ENCODE results near the gene KIF18A.
"Not testable (repeated sequence)": the region's sequence is repeated elsewhere in the genome, so short reads cannot be mapped to it uniquely, and the experiment has no call there.

KIF18A gene

DNA sequence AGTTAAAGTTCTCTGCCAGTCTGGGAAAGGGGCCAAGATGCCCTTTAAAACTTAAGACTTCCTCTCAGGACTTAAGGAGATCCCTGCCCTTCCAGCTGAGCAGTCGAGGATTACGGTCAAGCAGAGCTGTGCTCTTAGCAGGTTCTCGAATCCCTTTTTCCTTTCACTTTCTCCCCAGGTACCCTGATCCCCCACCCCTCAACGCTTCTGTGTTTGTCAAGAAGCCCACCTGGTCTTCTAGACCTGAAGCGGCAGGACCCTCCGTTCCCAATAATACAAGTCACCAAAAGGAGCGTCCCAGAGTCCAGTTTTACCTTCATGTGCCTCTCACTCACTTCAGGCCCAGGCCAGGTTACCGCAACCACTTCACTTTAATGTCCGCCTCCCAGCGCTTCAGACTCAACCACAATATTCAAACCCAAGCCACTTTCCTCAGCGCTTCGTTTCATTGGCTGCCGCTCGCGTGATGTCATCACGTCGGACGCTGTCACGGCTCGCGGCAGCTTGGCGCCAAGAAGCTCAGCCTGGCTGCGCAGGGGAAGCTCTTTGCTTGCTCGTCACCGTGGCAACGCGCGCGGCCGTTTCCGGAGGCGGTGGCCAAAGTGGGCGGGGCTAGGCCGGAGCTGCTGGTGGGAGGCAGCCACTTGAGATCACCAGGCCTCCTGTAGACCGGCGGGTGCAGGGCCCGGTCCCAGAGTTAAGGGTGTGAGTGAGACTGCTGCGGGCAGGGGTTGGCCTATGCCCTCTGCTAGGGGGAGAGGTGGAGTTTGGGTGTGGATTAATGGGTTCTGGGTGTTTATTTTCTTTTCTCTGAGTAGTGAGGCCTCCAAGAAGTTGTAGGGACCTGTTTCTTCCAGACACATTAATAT is at the start of gene KIF18A, which contains the start of gene METTL15:
KIF18A (minus strand) TSS at position 407 of the 869 bp plus-strand sequence. CDS start 10,209 bp downstream, outside the sequence.
METTL15 (plus strand) TSS at position 639 of the 869 bp plus-strand sequence. CDS start 4,947 bp downstream, outside the sequence.
- peak; percentile 99 for DNase-seq

DNA sequence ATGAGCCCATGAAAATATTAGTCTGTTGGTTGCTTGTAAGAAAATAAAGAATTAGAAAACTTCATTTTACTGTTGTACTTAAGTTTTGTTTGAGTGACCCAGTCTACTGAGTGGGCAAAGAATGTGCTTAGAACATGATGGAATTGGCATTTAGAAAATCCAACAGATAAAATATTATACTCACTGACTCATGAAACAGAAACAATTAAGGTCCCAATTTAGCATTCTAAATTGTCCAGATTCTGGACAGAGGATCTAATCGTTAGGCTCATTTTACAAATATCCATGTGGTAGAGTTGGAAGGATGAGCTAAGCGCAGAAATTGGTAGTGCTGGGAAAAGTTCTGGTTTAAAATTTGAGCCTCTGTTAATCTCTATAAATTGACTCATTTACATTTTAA is 45.6 kb upstream of the KIF18A start:
- no peak for DNase-seq

DNA sequence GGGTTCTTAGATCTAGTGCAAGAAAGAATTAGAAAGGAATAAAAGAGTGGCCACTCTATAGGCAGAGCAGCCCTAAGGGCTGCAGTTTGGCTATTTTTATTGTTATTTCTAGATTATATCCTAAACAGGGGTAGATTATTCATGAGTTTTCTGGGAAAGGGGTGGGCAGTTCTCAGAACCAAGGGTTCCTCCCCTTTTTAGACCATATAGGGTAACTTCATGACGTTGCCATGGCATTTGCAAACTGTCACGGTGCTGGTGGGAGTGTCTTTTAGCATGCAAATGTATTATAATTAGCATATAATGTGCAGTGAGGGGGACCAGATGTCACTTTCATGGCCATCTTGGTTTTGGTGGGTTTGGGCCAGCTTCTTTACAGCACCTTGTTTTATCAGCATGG is 44.8 kb upstream of the KIF18A start:
- DNase-seq: no peak

DNA sequence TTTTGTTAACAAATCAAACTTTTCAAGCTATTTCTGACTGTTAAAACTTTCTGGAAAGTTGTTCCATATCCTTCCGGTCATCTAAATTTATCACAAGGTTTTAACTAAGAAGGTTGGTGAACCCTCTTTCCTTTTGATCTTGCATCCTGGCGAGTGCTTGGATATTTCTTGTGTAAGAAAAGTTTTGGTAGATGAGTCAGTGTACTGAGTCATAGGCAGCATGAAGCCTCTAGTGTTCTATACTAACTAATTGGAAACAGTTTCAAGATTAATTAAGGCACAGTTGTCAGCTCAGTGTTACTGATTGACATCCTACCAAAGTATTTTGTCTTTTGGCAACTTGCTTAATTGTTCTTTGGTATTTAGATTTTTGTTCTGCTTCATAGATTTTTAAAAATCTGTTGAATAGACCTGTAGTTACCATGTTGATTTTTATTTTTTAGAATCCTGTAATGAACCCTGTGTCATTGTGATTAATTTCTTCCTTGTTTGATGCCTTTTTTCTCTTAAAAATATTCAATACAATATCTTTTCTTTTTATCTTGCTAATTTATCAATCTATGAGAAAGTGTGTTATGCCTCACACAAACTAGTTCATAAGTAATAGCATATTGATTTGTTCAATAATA is 38.3 kb upstream of the KIF18A start:
- DNase-seq: no peak

DNA sequence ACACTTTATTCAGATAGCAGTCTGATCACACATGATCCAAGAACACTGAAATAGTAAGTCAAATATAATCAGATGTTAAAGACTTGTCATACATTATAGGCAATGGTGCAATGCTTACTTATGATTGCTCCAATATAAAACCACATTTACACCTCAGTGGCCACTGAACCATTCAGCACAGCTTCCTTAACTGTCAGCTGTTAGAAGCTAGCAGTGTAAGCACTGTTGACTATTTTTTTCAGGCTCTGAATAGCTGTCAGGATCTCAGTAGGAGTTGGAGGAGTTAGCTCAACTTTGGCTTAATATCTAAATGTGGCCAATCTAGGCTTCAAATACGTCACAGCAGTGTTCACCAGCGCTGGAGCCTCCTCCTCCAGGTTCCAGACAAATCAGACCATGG is 36.9 kb upstream of the KIF18A start:
- DNase-seq: no peak

DNA sequence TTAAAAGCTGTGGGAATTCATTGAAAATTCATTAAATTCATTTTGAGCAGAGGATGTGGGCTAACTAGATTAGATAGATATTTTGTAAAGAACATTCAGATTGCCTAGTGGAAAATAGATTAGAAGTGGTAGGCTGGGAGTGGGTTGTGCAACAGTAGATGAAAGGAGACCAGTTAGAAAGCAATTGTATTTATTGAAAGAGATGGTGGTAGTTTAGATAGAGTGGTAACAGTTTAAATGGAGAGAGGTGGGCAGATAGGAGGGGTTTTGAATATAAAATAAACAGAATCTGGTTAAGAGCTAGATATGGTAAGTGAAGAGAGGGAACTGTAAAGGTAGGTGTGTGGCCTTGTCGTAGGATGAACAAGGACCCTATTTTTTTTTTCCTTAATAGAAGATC is 34.8 kb upstream of the KIF18A start:
- DNase-seq: no peak

DNA sequence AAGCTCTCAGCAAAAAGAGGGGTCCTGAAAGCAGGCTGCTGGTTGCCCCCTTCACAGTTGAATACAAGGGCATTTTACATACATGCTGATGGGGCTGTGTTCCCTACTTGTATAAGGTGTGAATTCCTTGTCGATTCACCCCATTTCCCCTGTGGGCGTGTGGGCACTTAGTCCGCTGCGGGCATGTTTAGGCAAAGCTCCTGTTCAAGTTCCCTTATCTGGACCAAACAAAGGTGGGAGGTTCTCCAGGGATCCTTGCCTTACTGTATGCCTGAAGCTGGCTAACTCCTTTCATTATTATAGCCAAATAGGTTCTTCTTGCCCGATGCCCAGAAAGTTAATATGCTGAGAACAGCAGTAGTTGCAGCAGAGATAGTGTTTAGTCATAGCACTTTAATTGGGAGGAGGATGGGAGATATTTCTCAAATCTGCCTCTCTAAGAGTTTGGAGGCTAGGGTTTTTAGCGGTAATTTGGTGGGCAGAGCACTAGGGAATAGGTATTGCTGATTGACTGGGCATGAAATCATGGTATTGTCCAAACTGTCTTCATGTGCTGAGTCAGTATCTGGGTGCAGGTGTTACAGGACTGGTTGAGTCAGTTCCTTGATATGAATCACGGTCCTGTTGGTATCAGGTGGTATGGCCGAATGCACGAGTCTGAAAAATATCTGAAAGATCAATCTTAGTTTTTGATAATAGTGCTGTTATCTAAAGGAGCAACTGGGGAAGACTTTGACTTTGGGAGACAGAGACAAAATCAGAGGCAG is 32.9 kb upstream of the KIF18A start:
- DNase-seq: no peak

DNA sequence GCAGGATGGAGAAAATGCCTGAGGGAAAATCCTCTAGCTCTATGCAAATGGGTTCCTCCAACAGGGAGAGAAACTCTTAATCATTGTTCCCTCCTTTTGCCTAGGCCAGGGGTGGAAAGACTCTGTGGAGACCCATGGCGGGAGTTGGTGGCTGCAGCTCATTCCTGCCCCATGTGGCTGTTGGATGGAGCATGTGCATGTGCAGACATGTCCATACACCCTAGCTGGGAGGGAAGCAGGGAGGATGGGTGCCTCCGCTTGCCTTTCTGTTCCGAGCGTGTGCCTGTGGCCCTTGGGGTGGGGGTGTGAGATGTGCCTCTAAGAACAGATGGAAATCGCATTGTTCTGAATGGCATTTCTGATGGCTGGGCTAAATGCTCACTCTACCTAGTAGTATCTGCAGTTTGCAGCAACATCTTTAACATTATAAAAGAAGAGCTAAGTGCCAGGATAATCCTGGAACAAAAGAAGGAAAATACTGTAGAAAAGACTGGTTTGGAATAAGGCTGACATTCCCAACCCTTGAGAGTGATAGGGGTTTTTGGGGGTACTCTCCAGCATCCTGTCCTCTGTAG is 32.0 kb upstream of the KIF18A start:
- DNase-seq: no peak

DNA sequence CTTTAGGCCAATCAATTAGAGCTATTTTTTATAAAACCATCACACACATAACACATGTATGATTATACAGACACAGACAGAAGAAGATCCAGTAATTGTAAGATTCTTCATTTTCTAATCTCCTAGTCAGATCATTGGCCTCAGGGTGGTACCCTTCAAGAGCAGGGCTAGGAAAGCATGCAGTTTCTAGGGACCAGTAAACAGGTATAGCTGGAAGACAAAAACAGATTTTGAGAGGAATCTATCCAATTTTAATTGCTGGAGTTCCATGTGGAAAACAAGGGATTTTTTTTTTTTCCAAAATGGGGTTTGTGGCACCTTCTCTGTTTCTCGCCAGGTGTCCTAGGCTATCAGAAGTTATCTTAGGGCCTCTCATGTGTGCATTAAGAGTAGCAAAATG is 29.9 kb upstream of the KIF18A start:
- DNase-seq: no peak

DNA sequence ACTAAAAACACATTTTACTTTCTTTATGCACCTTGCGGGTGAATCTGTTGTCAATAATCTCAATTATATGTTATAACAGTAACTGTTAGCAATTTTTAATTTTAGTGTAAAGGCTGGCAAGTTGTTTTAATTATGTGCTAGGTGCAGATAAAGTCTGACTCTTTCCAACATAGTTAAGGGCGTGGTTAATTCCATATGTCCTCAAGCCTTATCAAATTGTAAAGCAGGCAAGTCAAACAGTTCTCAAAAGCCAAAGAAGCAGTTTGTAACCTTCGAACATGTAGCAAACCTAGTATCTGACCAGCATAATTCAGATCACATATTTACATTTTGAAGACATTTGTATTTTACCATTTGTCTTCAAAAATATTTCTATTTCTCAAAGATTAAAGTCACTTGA is 29.4 kb upstream of the KIF18A start:
- no peak for DNase-seq

DNA sequence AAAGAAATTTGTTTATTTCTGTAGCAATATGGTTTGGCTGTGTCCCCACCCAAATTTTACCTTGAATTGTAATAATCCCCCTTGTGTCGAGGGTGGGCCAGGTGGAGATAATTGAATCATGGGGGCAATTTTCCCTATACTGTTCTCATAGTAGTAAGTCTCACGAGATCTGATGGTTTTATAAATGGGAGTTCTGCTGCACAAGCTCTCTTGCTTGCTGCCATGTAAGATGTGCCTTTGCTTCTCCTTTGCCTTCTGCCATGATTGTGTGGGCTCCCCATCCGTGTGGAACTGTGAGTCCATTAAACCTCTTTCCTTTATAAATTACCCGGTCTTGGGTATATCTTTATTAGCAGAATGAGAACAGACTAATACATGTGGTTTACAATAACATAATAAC is 28.2 kb upstream of the KIF18A start:
- DNase-seq: not testable (repeated sequence)

DNA sequence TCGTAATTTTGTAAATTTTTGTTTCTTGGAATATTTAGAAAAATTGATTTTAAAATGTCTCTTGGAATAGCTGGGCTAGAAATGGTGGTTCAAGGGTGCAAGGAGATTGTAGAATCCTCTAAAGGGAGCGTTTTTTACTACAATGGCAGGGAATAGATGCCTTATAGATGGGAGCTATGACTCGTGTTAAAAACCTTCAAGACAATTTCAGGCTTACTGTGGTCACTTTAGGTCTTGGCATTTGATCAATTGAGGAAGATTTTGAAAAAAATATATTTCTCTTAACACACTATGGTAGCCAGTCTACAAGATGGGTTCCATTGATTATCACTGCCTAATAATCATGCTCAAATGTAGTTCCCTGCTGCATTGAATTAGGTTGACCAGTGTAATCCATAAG is 25.2 kb upstream of the KIF18A start:
- no peak for DNase-seq

DNA sequence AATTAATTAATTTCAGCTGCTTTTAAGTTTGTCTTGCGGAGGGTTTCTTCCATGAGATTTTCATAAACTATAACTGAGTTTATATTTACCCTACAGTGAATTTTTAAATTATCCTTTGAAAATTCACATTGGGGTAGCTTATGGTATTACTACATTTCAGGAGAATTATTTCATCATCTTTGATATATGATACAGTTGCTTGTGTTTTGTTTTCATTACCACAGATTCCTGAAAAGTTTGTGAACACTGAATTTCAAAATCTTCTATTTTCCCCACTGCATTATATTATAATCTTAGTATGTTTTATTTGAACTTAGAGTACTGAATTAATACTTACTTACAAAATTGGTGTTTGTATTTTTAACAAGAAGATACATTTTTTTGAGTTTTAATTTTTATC is 24.6 kb upstream of the KIF18A start:
- no peak for DNase-seq

DNA sequence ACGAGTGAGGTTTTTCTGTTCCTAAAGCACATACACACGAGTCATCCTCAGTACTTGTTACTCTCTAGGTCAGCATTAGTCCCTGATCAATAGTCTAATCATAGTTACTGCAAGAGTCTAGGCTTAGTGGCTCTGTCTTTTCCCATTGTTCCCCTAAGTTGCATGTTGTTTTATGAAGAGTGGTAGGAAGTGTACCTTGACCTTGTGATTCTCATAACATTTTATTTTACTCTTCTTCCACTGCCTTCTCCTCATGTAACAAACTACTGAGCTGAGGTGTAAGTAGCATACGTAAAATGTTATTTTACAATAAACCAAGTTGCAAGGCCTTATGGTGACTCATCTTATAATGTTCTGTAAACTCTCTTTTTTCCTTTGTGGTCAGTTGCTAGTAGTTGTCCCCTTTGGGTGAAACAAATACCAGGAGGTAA is 15.2 kb upstream of the KIF18A start:
- no peak for DNase-seq

DNA sequence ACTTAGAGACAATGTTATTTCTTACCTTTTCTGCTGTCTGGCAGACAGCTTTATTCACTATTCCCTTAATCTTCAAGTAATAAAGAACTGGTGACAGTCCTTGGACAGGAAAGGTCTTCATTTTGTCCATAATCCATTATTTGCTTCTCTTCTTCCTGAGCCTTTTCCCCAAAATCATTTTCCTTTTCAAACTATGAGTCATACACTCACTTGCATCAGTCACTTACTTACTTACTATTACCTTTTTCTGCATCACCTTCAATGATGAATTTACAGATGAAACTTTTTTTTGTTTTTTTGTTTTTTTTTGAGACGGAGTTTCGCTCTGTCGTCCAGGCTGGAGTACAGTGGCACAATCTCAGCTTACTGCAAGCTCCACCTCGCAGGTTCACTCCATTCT is 9.8 kb upstream of the KIF18A start:
- DNase-seq: no peak

DNA sequence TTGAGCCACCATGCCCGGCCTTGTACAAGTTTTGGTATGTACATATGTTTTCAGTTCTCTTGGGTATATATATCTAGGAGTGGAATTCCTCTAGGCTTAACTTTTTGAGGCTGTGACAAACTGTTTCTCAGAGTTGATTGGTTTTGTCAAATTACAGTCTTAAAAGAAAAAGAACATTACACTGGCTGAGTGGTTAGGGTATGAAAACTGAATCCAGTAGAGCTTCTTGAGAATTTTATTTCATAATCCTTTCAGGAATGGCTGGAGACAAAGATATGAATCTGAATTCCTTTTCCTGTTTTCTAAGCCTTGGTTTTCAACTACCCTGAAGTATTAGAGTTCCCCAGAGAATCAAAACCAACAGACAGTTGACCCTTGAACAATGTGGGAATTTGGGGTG is 6.8 kb upstream of the KIF18A start:
- no peak for DNase-seq

DNA sequence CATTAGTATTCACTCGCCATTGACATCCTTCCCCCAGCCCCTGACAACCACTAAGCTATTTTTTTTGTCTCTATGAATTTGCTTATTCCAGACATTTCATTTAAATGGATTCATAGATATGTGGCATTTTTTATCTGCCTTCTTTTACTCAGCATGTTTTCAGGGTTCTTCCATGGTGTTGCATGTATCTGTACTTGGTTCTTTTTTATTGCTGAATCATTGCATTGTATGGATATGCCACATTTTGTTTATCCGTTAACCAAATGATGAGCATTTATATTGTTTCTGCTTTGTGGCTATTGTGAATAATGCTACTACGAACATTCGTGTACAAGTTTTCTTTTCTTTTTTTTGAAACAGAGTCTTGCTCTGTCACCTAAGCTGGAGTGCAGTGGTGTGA is 6.2 kb upstream of the KIF18A start:
- no peak for DNase-seq

DNA sequence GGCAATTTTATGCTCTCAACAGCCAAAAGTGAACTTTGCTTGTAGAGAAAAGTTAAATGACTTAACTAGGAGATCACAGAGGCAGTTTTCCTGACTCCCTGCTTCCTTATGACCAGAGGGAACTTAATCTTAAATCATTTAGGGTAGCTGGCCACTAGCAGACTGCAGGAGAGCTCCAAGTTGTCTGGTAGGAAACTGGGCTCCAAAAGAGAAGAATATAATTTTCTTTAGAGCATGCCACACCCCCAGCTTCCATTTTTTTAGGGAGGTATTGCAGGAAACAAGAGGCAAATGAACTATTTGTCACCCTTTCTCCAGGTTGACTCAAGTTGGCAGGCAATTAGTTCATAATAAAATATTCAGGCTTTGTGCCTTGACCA is 2.9 kb upstream of the KIF18A start:
- DNase-seq: no peak

DNA sequence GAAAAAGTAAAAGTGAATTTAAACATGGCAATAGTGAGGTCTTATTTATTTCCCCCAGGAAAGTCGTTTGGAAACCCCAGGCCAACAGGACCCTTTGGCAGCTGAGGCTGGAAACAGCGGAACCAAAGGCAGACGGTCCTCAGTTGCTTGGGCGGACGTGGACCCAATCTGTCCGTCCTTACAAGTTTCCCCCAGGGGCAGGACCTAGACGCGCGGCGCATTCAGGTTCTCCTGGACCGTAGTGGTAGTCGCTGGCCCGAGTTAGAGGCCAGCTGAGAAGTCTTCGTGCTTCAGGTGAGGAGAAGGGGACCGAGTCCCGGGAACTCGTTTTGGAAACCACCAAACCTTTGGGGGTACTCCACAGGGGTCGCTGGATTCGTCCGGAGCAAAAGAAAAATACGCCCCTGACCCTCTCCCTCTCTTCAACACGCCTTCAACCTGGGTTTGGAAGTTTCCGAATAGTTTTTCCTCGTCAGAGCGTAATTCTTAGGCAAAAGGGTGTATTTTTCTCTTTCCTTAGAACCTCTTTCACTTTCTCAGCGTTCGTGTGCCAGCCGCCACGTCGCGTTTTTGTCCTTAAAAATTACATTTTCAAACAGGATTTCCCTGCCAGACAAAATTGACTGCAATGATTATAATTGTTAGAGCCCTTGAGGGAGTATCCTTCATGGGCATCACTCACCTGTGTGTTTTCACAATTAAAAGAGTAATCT is 2.3 kb upstream of the KIF18A start:
- DNase-seq: peak; percentile 86

DNA sequence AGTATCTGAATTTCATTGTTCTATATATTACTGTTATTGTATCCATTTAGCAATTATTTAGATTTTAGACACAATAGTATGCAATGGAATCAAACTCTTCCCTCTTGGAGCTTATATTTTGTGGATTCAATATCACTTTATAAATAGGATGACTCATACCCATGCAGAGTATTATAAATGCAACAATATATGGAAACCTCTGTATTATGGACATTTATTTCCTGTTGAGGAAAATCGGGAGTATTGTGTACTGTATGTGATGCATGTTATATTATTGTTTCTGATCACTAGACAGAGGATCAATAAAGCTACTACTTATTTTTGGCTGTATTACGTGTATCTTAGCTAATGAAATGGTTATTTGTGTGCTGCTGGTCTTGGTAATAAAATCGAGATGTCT is 1.0 kb upstream of the KIF18A start:
- DNase-seq: no peak

DNA sequence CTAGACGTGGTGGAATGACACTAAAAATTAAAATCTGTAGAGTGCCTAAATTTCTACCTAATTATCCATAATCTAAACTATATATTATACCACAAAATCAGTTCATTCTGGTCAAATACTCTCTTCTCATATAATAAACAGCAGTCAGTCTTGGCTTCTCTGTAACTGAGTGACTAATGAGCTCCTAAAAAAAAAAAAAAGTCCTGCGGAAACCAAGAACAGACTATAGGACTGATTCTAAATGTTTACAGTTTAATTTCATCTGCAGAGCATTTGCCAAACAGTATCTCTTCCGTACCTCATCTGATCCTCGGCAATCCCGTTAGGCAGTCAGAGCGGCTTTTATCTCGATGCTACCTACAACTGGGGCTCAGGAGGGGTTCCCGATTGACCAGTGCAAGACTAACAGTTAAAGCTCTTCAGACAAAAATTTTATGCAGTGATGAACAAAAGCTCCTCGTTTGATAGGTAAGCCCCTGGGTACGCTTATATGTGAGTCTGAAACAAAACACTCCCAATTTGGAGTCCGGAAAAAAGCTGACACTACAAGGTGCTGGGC is 686 bp downstream of the KIF18A start:
- DNase-seq: no peak

DNA sequence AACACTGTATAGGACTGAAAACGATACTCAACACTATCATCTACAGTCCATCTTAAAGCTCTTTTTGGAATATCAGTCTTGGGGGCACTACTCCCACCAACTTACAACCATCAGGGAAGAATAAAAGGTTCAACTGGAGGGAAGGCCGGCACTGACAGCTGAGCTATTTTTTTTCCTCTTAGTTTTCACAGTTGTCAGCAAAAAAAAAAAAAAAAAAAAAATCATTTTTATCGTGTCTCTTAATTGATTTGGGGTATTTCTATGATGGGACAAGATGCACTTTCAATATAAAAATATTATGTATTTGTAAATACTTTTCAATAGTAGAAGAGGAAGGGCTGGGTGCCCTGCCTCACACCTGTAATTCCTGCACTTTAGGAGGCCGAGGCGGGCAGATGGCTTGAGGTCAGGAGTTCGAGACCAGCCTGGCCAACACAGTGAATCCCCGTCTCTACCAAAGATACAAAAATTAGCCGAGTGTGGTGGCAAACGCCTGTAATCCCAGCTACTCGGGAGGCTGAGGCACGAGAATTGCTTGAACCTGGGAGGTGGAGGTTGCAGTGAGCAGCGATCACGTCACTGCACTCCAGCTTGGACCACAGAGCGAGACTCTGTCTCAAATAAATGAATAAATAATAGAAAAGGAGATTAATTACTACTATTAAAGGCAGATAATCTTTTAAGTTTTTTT is 1.5 kb downstream of the KIF18A start:
- no peak for DNase-seq

All from activated effector memory CD4-positive, alpha-beta T cell treated with anti-CD3 and anti-CD28 coated beads, Interleukin-2, amount 50 U/mL, for 16 hours (primary cell).